ENCODE measurements around the gene MTG1.

- TF ChIP-seq CTCF (IDR thresholded peaks at IDR 0.05; ENCODE audit: low read depth, low read length) (no peak), MAX (IDR thresholded peaks at IDR 0.05; ENCODE audit: low read depth, low read length) (peak; percentile 28; the same call in 1 of the 2 replicates), POLR2A (IDR thresholded peaks at IDR 0.05; ENCODE audit: extremely low read depth, insufficient read length) (peak; percentile 81)
These were observed 20.5 kb upstream of the MTG1 start, which contains the start of gene ECHS1 for GRCh38 chr10:133373174-133374090.

Data from NB4 (cell line).